GM20000 (cell line): Measurements from ENCODE around the gene GPC3.
A peak's percentile ranks its signal among the peaks of the same experiment; 100 is the strongest.

ENCODE experiments used
- DNase-seq: peaks from one replicate; pipeline ENCODE4 v3.0.0; 2012; ENCODE audit warnings: low spot score
- CTCF ChIP-seq: IDR thresholded peaks from 2 replicates; pipeline ENCODE4 v1.5.1; 2012; ENCODE audit warnings: mild to moderate bottlenecking, control low read depth; ENCODE audit errors: extremely low read depth, missing control alignments

Gene GPC3

GRCh38 chrX:133846311-133846710 lies 139.1 kb downstream of the GPC3 start:
- DNase-seq, result no peak
- TF ChIP-seq CTCF, result no peak

GRCh38 chrX:133840415-133840814 lies 145.0 kb downstream of the GPC3 start:
- DNase-seq, result no peak
- TF ChIP-seq CTCF, result no peak

- peak; percentile 29 for TF ChIP-seq CTCF
- DNase-seq, result peak; percentile 3
Observed at GRCh38 chrX:133838761-133839676, 146.4 kb downstream of the GPC3 start.

GRCh38 chrX:133837091-133837490 lies 148.3 kb downstream of the GPC3 start:
- no peak for DNase-seq
- no peak for TF ChIP-seq CTCF

GRCh38 chrX:133836561-133836960 lies 148.8 kb downstream of the GPC3 start:
- TF ChIP-seq CTCF, result no peak
- no peak for DNase-seq

- TF ChIP-seq CTCF, result no peak
- no peak for DNase-seq
Observed at GRCh38 chrX:133834771-133835170, 150.6 kb downstream of the GPC3 start.

GRCh38 chrX:133819546-133819945 lies 165.8 kb downstream of the GPC3 start:
- no peak for TF ChIP-seq CTCF
- no peak for DNase-seq
